SKM-1 (cell line): ENCODE data around the gene TUBB8B.
"Not testable (repeated sequence)": the region's sequence is repeated elsewhere in the genome, so short reads cannot be mapped to it uniquely, and the experiment has no call there.

Experiments used
- DNase-seq: peaks from one replicate; lab custom pipeline; 2025; ENCODE audit not compliant: unreplicated experiment; lab: John Stamatoyannopoulos, UW

TUBB8B gene

GRCh38 chr18:49176-49665, at the start of gene TUBB8B:
TSS of gene TUBB8B (minus strand) at chr18:49615. CDS start at chr18:49557, 58 bp downstream.
- not testable (repeated sequence) for DNase-seq

- not testable (repeated sequence) for DNase-seq
Measured at GRCh38 chr18:97252-97914, 48.0 kb upstream of the TUBB8B start.

- DNase-seq: not testable (repeated sequence)
Measured at GRCh38 chr18:96767-97131, 47.3 kb upstream of the TUBB8B start.

- not testable (repeated sequence) for DNase-seq
Measured at GRCh38 chr18:96101-96766, 46.8 kb upstream of the TUBB8B start.

GRCh38 chr18:95580-95979, 46.2 kb upstream of the TUBB8B start:
- DNase-seq: not testable (repeated sequence)

GRCh38 chr18:93897-94408, 44.5 kb upstream of the TUBB8B start:
- not testable (repeated sequence) for DNase-seq

- not testable (repeated sequence) for DNase-seq
Measured at GRCh38 chr18:91561-91960, 42.1 kb upstream of the TUBB8B start.

- DNase-seq: not testable (repeated sequence)
Measured at GRCh38 chr18:90396-91193, 41.2 kb upstream of the TUBB8B start.

GRCh38 chr18:89124-89523, 39.7 kb upstream of the TUBB8B start:
- not testable (repeated sequence) for DNase-seq

GRCh38 chr18:84801-85200, 35.4 kb upstream of the TUBB8B start:
- DNase-seq: not testable (repeated sequence)

GRCh38 chr18:82626-83209, 33.3 kb upstream of the TUBB8B start:
- DNase-seq: not testable (repeated sequence)

- not testable (repeated sequence) for DNase-seq
Measured at GRCh38 chr18:80881-81280, 31.5 kb upstream of the TUBB8B start.

- DNase-seq: not testable (repeated sequence)
Measured at GRCh38 chr18:80202-80601, 30.8 kb upstream of the TUBB8B start.

- not testable (repeated sequence) for DNase-seq
Measured at GRCh38 chr18:75525-76160, 26.2 kb upstream of the TUBB8B start.

GRCh38 chr18:73181-73777, 23.9 kb upstream of the TUBB8B start:
- not testable (repeated sequence) for DNase-seq

GRCh38 chr18:67701-68100, 18.3 kb upstream of the TUBB8B start:
- not testable (repeated sequence) for DNase-seq

- DNase-seq: not testable (repeated sequence)
Measured at GRCh38 chr18:64279-64678, 14.9 kb upstream of the TUBB8B start.

GRCh38 chr18:63656-64055, 14.2 kb upstream of the TUBB8B start:
- DNase-seq: not testable (repeated sequence)

- DNase-seq: not testable (repeated sequence)
Measured at GRCh38 chr18:54388-54787, 5.0 kb upstream of the TUBB8B start.

- DNase-seq: not testable (repeated sequence)
Measured at GRCh38 chr18:48696-49095, 719 bp downstream of the TUBB8B start.
